22Rv1 (cell line): Measurements from ENCODE around the gene SLC26A1.

ENCODE experiments used
- ZFX ChIP-seq: fragments of 450-650 bp; IDR thresholded peaks from 2 replicates; pipeline ENCODE4 v1.6.1; 2017; ENCODE audit warnings: antibody characterized with exemption, borderline replicate concordance
- TF ChIP-seq, protein P1 (sequence below): fragments of 450-650 bp; IDR thresholded peaks from 2 replicates; pipeline ENCODE4 v1.5.1; 2017; ENCODE audit warnings: mild to moderate bottlenecking

DNA sequence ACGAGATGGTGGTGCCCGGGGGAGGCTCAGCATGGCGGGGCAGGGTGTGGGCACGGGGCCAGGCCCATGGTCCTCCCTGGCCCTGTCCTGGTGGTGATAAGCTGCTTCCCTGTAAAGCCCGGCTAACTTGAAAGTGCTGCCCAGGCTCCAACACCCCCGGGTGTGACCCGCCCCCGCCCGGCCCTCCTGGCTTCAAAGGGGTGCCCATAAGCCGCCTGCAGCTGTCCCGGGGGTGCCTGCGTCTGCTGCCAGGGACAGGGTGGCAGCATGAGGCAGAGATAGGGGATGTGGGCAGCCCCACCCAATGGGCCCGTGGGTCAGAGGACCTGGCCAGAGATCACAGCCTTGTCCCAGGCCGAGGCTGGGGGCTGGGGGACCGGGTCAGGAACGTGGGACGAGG, 36.3 kb upstream of the SLC26A1 start:
- TF ChIP-seq ZFX = no peak
- TF ChIP-seq, protein P1, sequence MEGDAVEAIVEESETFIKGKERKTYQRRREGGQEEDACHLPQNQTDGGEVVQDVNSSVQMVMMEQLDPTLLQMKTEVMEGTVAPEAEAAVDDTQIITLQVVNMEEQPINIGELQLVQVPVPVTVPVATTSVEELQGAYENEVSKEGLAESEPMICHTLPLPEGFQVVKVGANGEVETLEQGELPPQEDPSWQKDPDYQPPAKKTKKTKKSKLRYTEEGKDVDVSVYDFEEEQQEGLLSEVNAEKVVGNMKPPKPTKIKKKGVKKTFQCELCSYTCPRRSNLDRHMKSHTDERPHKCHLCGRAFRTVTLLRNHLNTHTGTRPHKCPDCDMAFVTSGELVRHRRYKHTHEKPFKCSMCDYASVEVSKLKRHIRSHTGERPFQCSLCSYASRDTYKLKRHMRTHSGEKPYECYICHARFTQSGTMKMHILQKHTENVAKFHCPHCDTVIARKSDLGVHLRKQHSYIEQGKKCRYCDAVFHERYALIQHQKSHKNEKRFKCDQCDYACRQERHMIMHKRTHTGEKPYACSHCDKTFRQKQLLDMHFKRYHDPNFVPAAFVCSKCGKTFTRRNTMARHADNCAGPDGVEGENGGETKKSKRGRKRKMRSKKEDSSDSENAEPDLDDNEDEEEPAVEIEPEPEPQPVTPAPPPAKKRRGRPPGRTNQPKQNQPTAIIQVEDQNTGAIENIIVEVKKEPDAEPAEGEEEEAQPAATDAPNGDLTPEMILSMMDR = no peak
